ENCODE results near the gene FAM20C.

- TF ChIP-seq POLR2A (IDR thresholded peaks at IDR 0.05; ENCODE audit: control extremely low read depth in 1 of 2, low read depth in 2 of 2, low read length in 2 of 2) (no peak), RAD21 (IDR thresholded peaks at IDR 0.05 in 1 of 2, conservative IDR thresholded peaks at IDR 0.05 in 1 of 2; ENCODE audit: low read depth in 2 of 2, low read length in 2 of 2) (no peak), USF2 (IDR thresholded peaks at IDR 0.05; ENCODE audit: low read length) (no peak), CTCF (IDR thresholded peaks at IDR 0.05; ENCODE audit: control extremely low read depth in 1 of 3, insufficient read depth in 1 of 3, low read depth in 1 of 3, low read length in 3 of 3) (no peak), SP2 (IDR thresholded peaks at IDR 0.05; ENCODE audit: low read length) (no peak), EZH2 (IDR thresholded peaks at IDR 0.05; ENCODE audit: low read depth, low read length, severe bottlenecking) (no peak)
Observed at GRCh38 chr7:288671-289101, 96.3 kb downstream of the FAM20C start.
